Measurements from ENCODE around the gene IL1RL1. TPM values are rescaled to one million over a fixed set of nuclear protein-coding genes. Genes with fewer than 3 reads are reported as not detected.

The IL1RL1 gene
- total RNA-seq, 1 experiment from 2014 or later, result 0.15 TPM

- DNase-seq (ENCODE audit: low read depth, low spot score) (no peak), ATAC-seq (no peak)
- no peak overlapping the region for H3K27ac ChIP-seq (ENCODE audit: low read length)
- H3K36me3 ChIP-seq (ENCODE audit: control insufficient read depth, insufficient read depth, low read length), result no peaks in the 10 kb centered on the region
- intact Hi-C loops (cut with micrococcal nuclease; ENCODE audit: unreplicated experiment), result no loop called here
- no peaks in the 10 kb centered on the region for H3K9me3 ChIP-seq (ENCODE audit: control insufficient read depth, insufficient read depth, low read depth, low read length)
- no peak overlapping the region for H3K4me3 ChIP-seq (ENCODE audit: low read depth in 2 of 2, low read length in 2 of 2)
- no peaks in the 10 kb centered on the region; the same call in none of the 2 replicates for H3K27me3 ChIP-seq (ENCODE audit: control insufficient read depth, insufficient read depth, low read length)
- TF ChIP-seq CTCF (IDR thresholded peaks at IDR 0.05), result no peak
- no peak for TF ChIP-seq SIN3A (IDR thresholded peaks at IDR 0.05; ENCODE audit: borderline replicate concordance, insufficient read depth, low read depth, low read length)
- TF ChIP-seq REST (IDR thresholded peaks at IDR 0.05; ENCODE audit: insufficient read depth in 1 of 2, low read depth in 2 of 2, low read length in 1 of 2), result no peak
- CTCF ChIA-PET, result no interaction called here
- BruUV-seq (replicated peaks), result no TSS peak
- H3K4me1 ChIP-seq (ENCODE audit: control insufficient read depth, insufficient read depth, low read length), result no peaks in the 10 kb centered on the region
- POLR2A ChIA-PET, result no interaction called here
- in situ Hi-C loops (cut with HindIII; ENCODE audit: low pct_unique_long_range_greater_than_20kb, low sequenced_read_pairs), result no loop called here
These were observed 88.3 kb downstream of the IL1RL1 start for GRCh38 chr2:102399499-102400141.

- Histone ChIP-seq H3K27ac (ENCODE audit: low read length) (no peak overlapping the region), H3K4me1 (ENCODE audit: control insufficient read depth, insufficient read depth, low read length) (no peaks in the 10 kb centered on the region), H3K4me3 (ENCODE audit: low read depth in 2 of 2, low read length in 2 of 2) (no peak overlapping the region), H3K36me3 (ENCODE audit: control insufficient read depth, insufficient read depth, low read length) (no peaks in the 10 kb centered on the region), H3K27me3 (ENCODE audit: control insufficient read depth, insufficient read depth, low read length) (no peaks in the 10 kb centered on the region; the same call in 1 of the 2 replicates), H3K9me3 (ENCODE audit: control insufficient read depth, insufficient read depth, low read depth, low read length) (no peaks in the 10 kb centered on the region)
- intact Hi-C loops (cut with micrococcal nuclease; ENCODE audit: unreplicated experiment) (no loop called here), in situ Hi-C loops (cut with HindIII; ENCODE audit: low pct_unique_long_range_greater_than_20kb, low sequenced_read_pairs) (no loop called here)
- BruUV-seq (replicated peaks), result no TSS peak
- TF ChIP-seq REST (IDR thresholded peaks at IDR 0.05; ENCODE audit: insufficient read depth in 1 of 2, low read depth in 2 of 2, low read length in 1 of 2) (no peak), CTCF (IDR thresholded peaks at IDR 0.05) (no peak), POLR2AphosphoS5 (IDR thresholded peaks at IDR 0.05; ENCODE audit: low read depth, low read length) (no peak), SIN3A (IDR thresholded peaks at IDR 0.05; ENCODE audit: borderline replicate concordance, insufficient read depth, low read depth, low read length) (no peak), TCF7L2 (IDR thresholded peaks at IDR 0.05; ENCODE audit: low read depth, low read length) (no peak)
- ATAC-seq (no peak), DNase-seq (ENCODE audit: low read depth, low spot score) (no peak)
- POLR2A ChIA-PET, result no interaction called here
- CTCF ChIA-PET, result no interaction called here
These were observed 90.1 kb downstream of the IL1RL1 start for GRCh38 chr2:102401456-102401855.

All from Panc1 (cell line).